ENCODE data around the gene TRIM47. TPM values are rescaled to one million over a fixed set of nuclear protein-coding genes. Genes with fewer than 3 reads are reported as not detected.

Gene TRIM47
- total RNA-seq, 1 experiment from 2014 or later: 0.95 TPM

DNA sequence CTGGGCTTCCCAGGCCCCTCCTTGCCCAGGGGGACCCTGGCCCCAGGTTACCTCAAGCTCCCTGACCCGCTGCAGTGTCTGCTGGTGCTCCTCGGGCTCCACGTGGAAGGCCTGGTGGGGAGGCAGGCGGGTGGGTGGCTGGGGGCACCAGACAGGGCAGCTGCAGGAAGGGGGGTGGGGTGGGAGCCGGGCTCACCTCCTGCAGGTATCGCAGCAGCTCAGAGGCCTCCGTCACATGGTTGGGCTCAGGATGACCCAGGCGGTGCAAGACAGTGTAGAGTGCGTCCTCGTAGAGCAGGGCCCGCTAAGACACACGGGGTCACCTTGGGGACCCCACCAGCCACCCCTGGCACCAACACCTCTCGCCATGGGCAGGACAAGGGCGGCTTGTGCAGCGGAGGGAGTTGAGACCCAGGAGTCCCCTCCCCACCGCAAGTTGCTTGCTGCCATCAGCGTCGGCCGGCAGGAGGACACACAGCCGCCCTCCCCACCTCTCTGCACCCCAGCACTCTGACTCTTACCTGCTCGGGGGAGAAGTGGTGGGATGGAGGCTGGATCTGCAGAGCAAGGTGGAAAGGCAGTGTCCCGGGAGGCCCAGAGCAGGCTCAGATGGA lies 35.3 kb downstream of the TRIM47 start:
- intact Hi-C loops (cut with micrococcal nuclease; ENCODE audit: unreplicated experiment): no loop called here
- CTCF ChIA-PET: interaction anchor here (0.6 kb wide), 1 partner anchor 98 kb away, joined by 3 read pairs; no protein-coding TSS in a partner anchor
- H3K36me3 ChIP-seq (ENCODE audit: insufficient read depth, low read length, poor library complexity, severe bottlenecking): peaks cover 14% of the 10 kb centered on the region
- H3K4me1 ChIP-seq (ENCODE audit: insufficient read depth, low read length, poor library complexity, severe bottlenecking): no peaks in the 10 kb centered on the region
- POLR2A ChIA-PET (ENCODE audit: low non-redundant PET): no interaction called here
- no TSS peak for BruUV-seq (replicated peaks)
- H3K4me3 ChIP-seq (ENCODE audit: low read depth, low read length, poor library complexity, severe bottlenecking): no peak overlapping the region
- no peak for TF ChIP-seq EZH2 (IDR thresholded peaks at IDR 0.05; ENCODE audit: borderline replicate concordance, low read depth, low read length, poor library complexity, severe bottlenecking)
- TF ChIP-seq, protein P1, sequence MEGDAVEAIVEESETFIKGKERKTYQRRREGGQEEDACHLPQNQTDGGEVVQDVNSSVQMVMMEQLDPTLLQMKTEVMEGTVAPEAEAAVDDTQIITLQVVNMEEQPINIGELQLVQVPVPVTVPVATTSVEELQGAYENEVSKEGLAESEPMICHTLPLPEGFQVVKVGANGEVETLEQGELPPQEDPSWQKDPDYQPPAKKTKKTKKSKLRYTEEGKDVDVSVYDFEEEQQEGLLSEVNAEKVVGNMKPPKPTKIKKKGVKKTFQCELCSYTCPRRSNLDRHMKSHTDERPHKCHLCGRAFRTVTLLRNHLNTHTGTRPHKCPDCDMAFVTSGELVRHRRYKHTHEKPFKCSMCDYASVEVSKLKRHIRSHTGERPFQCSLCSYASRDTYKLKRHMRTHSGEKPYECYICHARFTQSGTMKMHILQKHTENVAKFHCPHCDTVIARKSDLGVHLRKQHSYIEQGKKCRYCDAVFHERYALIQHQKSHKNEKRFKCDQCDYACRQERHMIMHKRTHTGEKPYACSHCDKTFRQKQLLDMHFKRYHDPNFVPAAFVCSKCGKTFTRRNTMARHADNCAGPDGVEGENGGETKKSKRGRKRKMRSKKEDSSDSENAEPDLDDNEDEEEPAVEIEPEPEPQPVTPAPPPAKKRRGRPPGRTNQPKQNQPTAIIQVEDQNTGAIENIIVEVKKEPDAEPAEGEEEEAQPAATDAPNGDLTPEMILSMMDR (conservative IDR thresholded peaks at IDR 0.05; ENCODE audit: low read depth, low read length): no peak
- no peaks in the 10 kb centered on the region for H3K27me3 ChIP-seq (replicated peaks; ENCODE audit: insufficient read depth, low read depth, low read length, poor library complexity)
- H3K9me3 ChIP-seq (ENCODE audit: low read depth, low read length, poor library complexity, severe bottlenecking): no peaks in the 10 kb centered on the region
- no peak overlapping the region for H3K27ac ChIP-seq (ENCODE audit: low read depth, low read length, poor library complexity, severe bottlenecking)
- DNase-seq (ENCODE audit: low spot score): no peak

DNA sequence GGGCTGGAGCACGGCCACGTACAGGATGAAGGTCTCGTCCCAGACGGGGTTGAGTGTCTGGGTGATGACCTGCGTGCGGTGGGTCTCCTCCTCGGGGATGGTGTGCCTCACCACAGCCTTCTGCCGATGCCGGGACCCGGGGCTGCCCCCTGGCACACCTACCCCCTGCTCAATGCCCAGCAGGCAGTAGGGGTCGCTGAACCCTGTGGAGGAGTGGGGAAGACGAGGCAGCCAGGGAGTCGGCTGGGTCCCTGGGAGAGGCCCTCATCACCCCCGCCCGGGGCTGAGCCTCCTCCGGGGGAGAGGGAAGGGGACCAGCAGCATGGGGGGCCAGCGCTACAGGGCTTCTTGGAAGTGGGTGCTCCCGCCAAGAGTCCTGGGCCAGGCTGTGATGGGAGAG lies 36.0 kb downstream of the TRIM47 start:
- DNase-seq (ENCODE audit: low spot score): no peak
- TF ChIP-seq, protein P1 (conservative IDR thresholded peaks at IDR 0.05; ENCODE audit: low read depth, low read length): no peak
- TF ChIP-seq EZH2 (IDR thresholded peaks at IDR 0.05; ENCODE audit: borderline replicate concordance, low read depth, low read length, poor library complexity, severe bottlenecking): no peak
- ChIA-PET POLR2A (ENCODE audit: low non-redundant PET) (no interaction called here), CTCF (no interaction called here)
- Histone ChIP-seq H3K4me3 (ENCODE audit: low read depth, low read length, poor library complexity, severe bottlenecking) (no peak overlapping the region), H3K9me3 (ENCODE audit: low read depth, low read length, poor library complexity, severe bottlenecking) (no peaks in the 10 kb centered on the region), H3K4me1 (ENCODE audit: insufficient read depth, low read length, poor library complexity, severe bottlenecking) (no peaks in the 10 kb centered on the region), H3K27me3 (replicated peaks; ENCODE audit: insufficient read depth, low read depth, low read length, poor library complexity) (no peaks in the 10 kb centered on the region), H3K27ac (ENCODE audit: low read depth, low read length, poor library complexity, severe bottlenecking) (no peak overlapping the region), H3K36me3 (ENCODE audit: insufficient read depth, low read length, poor library complexity, severe bottlenecking) (peaks cover 8% of the 10 kb centered on the region)
- no TSS peak for BruUV-seq (replicated peaks)
- intact Hi-C loops (cut with micrococcal nuclease; ENCODE audit: unreplicated experiment): no loop called here

DNA sequence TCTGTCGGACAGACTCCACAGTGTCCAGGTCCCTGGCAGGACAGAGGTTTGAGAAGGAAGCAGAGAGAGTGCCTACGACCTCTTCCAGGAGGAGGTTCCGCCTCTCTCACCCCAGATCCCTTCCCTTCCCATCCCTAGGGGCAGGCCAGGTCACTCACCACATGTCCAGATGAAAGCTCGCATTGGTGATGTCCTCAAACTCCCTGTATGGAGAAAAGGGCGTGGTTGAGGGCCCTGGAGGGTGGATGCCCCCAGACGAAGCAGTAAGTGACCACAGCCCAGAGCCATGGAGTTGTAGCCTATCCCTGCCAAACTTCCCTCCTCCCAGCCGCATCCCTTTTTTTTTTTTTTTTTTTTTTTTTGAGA lies 37.6 kb downstream of the TRIM47 start:
- Histone ChIP-seq H3K4me3 (ENCODE audit: low read depth, low read length, poor library complexity, severe bottlenecking) (no peak overlapping the region), H3K27ac (ENCODE audit: low read depth, low read length, poor library complexity, severe bottlenecking) (no peak overlapping the region), H3K4me1 (ENCODE audit: insufficient read depth, low read length, poor library complexity, severe bottlenecking) (peaks cover under 1% of the 10 kb centered on the region), H3K36me3 (ENCODE audit: insufficient read depth, low read length, poor library complexity, severe bottlenecking) (no peaks in the 10 kb centered on the region), H3K27me3 (replicated peaks; ENCODE audit: insufficient read depth, low read depth, low read length, poor library complexity) (no peaks in the 10 kb centered on the region), H3K9me3 (ENCODE audit: low read depth, low read length, poor library complexity, severe bottlenecking) (no peaks in the 10 kb centered on the region)
- DNase-seq (ENCODE audit: low spot score): no peak
- intact Hi-C loops (cut with micrococcal nuclease; ENCODE audit: unreplicated experiment): no loop called here
- CTCF ChIA-PET: no interaction called here
- TF ChIP-seq EZH2 (IDR thresholded peaks at IDR 0.05; ENCODE audit: borderline replicate concordance, low read depth, low read length, poor library complexity, severe bottlenecking): no peak
- TF ChIP-seq, protein P1 (conservative IDR thresholded peaks at IDR 0.05; ENCODE audit: low read depth, low read length): no peak
- BruUV-seq (replicated peaks): no TSS peak
- POLR2A ChIA-PET (ENCODE audit: low non-redundant PET): no interaction called here

Data from A673 (cell line).